DND-41 (cell line): ENCODE measurements around the gene METAP1D.

ENCODE experiments used
- CTCF ChIP-seq: IDR thresholded peaks from 2 replicates; pipeline ENCODE4 v1.5.1; 2012; ENCODE audit warnings: borderline replicate concordance, low read length, moderate library complexity, mild to moderate bottlenecking; ENCODE audit not compliant: poor library complexity, severe bottlenecking; ENCODE audit errors: extremely low read depth
- EZH2 ChIP-seq: IDR thresholded peaks from 3 replicates; pipeline ENCODE4 v1.6.1; 2012; ENCODE audit warnings: borderline replicate concordance, low read depth, mild to moderate bottlenecking, moderate library complexity, low read length, inconsistent platforms; ENCODE audit not compliant: severe bottlenecking

GRCh38 chr2:172086241-172087206 lies 86.8 kb downstream of the METAP1D start:
- no peak for TF ChIP-seq CTCF
- no peak for TF ChIP-seq EZH2
